Lower lobe of right lung (tissue), 2 donors: ENCODE results near the gene TRIM5. TPM values are rescaled to one million over a fixed set of nuclear protein-coding genes. Genes with fewer than 3 reads are reported as not detected.

ENCODE experiments used
- ATAC-seq, 2 donors: fragments of 200-7000 bp; cut with Tn5 transposase; one replicate each; pipeline ENCODE4 v1.9.1; 2020 to 2022; ENCODE audit warnings: mild to moderate bottlenecking in 2 of 2, moderate library complexity in 2 of 2
- DNase-seq: peaks from one replicate; pipeline ENCODE4 v3.0.0-alpha.2; 2020
- H3K27ac ChIP-seq: fragments of 200-600 bp; one replicate; pipeline ENCODE4 v1.8.0; 2022
- H3K27me3 ChIP-seq: fragments of 200-600 bp; one replicate; pipeline ENCODE4 v1.8.0; 2022; ENCODE audit warnings: low read depth
- H3K36me3 ChIP-seq: fragments of 200-600 bp; one replicate; pipeline ENCODE4 v1.8.0; 2022; ENCODE audit warnings: mild to moderate bottlenecking
- H3K4me1 ChIP-seq: fragments of 200-600 bp; one replicate; pipeline ENCODE4 v1.8.0; 2022
- H3K4me3 ChIP-seq: fragments of 200-600 bp; one replicate; pipeline ENCODE4 v1.8.0; 2022; ENCODE audit warnings: mild to moderate bottlenecking
- H3K9me3 ChIP-seq: fragments of 200-600 bp; one replicate; pipeline ENCODE4 v1.8.0; 2022
- intact Hi-C: fragments of 100-400 bp; cut with DNase I; formaldehyde crosslinking; loops from one replicate; pipeline ENCODE4 v1.11.0; 2022
- total RNA-seq: library from RNA; stranded (reverse); fragmentation: NEBNext Ultra II Directional; extraction: Animal tissue kit (Norgen Biotek cat#: 25700); gene quantifications from one replicate; pipeline ENCODE4 v1.2.1, GENCODE V29; 2021
- TF ChIP-seq, protein P1 (sequence below): fragments of 200-600 bp; IDR thresholded peaks from one replicate; pipeline ENCODE4 v1.8.0; 2022; ENCODE audit warnings: antibody characterized with exemption, mild to moderate bottlenecking
- donor health status: DM: no; HTN: yes; CAD: no; lungs with severe emphysema.

Gene TRIM5
- total RNA-seq, 1 donor from 2014 or later = 37.1 TPM

GRCh38 chr11:5622802-5623201 is 62.1 kb downstream of the TRIM5 start:
- no peak for ATAC-seq
- Histone ChIP-seq H3K4me1 (peaks cover 46% of the 10 kb centered on the region), H3K27me3 (no peaks in the 10 kb centered on the region), H3K27ac (no peak overlapping the region), H3K4me3 (no peak overlapping the region), H3K36me3 (no peaks in the 10 kb centered on the region), H3K9me3 (no peaks in the 10 kb centered on the region)
- TF ChIP-seq, protein P1, sequence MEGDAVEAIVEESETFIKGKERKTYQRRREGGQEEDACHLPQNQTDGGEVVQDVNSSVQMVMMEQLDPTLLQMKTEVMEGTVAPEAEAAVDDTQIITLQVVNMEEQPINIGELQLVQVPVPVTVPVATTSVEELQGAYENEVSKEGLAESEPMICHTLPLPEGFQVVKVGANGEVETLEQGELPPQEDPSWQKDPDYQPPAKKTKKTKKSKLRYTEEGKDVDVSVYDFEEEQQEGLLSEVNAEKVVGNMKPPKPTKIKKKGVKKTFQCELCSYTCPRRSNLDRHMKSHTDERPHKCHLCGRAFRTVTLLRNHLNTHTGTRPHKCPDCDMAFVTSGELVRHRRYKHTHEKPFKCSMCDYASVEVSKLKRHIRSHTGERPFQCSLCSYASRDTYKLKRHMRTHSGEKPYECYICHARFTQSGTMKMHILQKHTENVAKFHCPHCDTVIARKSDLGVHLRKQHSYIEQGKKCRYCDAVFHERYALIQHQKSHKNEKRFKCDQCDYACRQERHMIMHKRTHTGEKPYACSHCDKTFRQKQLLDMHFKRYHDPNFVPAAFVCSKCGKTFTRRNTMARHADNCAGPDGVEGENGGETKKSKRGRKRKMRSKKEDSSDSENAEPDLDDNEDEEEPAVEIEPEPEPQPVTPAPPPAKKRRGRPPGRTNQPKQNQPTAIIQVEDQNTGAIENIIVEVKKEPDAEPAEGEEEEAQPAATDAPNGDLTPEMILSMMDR = no peak
- no peak for DNase-seq
- intact Hi-C loops = no loop called here

DNA sequence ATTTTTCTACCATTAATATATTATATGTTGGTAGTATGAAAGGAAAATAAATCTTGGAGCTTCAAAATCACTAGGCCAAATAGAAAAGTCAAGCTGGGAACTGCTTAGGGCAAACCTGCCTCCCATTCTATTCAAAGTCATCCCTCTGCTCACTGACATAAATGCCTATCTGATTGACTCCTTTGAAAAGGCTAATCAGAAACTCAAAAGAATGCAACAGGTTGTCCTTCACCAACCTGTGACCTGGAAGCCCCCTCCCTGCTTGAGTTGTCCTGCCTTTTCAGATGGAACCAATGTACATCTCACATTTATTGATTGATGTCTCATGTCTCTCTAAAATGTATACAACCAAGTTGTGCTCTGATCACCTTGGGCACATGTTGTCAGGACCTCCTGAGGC is 63.3 kb downstream of the TRIM5 start:
- Histone ChIP-seq H3K9me3 (no peaks in the 10 kb centered on the region), H3K4me1 (peaks cover 46% of the 10 kb centered on the region), H3K27ac (peak overlapping the region; percentile 26), H3K27me3 (no peaks in the 10 kb centered on the region), H3K36me3 (no peaks in the 10 kb centered on the region), H3K4me3 (no peak overlapping the region)
- TF ChIP-seq, protein P1 = no peak
- ATAC-seq = no peak
- DNase-seq = no peak
- intact Hi-C loops = no loop called here

DNA sequence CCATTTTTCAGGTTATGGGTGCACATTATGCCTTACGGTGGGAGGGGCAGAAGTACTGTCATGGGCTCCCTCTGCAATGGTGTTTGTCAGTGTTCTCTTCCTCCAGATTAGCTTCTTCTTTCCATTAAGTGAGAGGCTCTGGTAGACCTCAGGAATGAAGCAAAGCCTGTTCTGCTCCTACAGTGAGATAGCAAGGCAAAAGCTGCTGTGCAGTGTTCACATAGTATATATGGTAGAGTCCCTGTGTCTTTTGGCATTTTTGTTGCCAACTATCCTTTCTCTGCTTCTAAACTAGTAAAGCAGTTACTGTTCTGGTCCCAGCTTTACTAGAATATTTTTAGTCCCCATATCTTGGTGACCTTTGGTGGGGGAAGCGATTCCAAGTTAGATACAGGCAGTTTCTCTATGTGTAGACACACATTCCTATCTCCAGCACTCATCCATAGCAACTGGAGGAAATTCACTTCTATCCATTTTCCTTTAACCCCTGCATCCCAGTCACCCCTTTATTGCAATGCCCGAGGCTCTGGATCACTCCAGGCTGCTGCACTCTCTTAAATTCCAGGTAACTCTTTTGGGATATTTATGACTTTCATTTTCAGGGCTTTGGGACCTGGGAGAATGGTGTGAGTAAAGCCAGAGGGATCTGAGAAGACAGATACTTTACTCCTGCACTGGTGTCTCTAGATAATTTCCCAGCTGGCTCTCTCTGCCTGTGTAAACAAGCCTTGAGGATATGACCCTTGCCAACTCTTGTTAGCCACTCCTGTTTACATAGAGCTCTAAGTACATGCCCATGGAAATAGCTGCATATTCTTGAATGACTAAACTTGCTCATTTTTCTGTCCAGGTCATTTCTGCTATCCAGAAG is 64.0 kb downstream of the TRIM5 start:
- Histone ChIP-seq H3K9me3 (no peaks in the 10 kb centered on the region), H3K27ac (peak overlapping the region; percentile 26), H3K4me3 (no peak overlapping the region), H3K36me3 (no peaks in the 10 kb centered on the region), H3K4me1 (peaks cover 42% of the 10 kb centered on the region), H3K27me3 (no peaks in the 10 kb centered on the region)
- DNase-seq (no peak), ATAC-seq (peak; percentile 74 to 78)
- intact Hi-C loops = no loop called here
- TF ChIP-seq, protein P1 = no peak

- DNase-seq (no peak), ATAC-seq (no peak)
- H3K27ac ChIP-seq = no peak overlapping the region
- H3K36me3 ChIP-seq = no peaks in the 10 kb centered on the region
- intact Hi-C loops = no loop called here
- H3K4me1 ChIP-seq = peaks cover 27% of the 10 kb centered on the region
- H3K4me3 ChIP-seq = no peak overlapping the region
- H3K9me3 ChIP-seq = no peaks in the 10 kb centered on the region
- H3K27me3 ChIP-seq = no peaks in the 10 kb centered on the region
- TF ChIP-seq, protein P1 = no peak
These were observed 66.1 kb downstream of the TRIM5 start for GRCh38 chr11:5618807-5619206.

Other genes starting within 250 kb of the TRIM5 start
- gene OR51I1, start 243.6 kb downstream of the TRIM5 start, total RNA-seq = 0.41 TPM
- gene OR51I2, start 235.8 kb downstream of the TRIM5 start, total RNA-seq = not detected
- gene OR52D1, start 196.4 kb downstream of the TRIM5 start, total RNA-seq = not detected
- 0.50 TPM for gene UBQLN3, start 175.1 kb downstream of the TRIM5 start, total RNA-seq
- gene UBQLNL, start 168.4 kb downstream of the TRIM5 start, total RNA-seq = 1.1 TPM
- gene OR52H1, start 136.5 kb downstream of the TRIM5 start, total RNA-seq = 0.35 TPM
- gene OR52B6, start 104.2 kb downstream of the TRIM5 start, total RNA-seq = not detected
- 3.7 TPM for gene TRIM6, start 88.4 kb downstream of the TRIM5 start, total RNA-seq
- gene TRIM34, start 60.1 kb downstream of the TRIM5 start, total RNA-seq = 13.7 TPM
- gene TRIM22, start 4.7 kb upstream of the TRIM5 start, total RNA-seq = 224 TPM
- gene OR56B1, start 51.4 kb upstream of the TRIM5 start, total RNA-seq = not detected
- gene OR52N4, start 69.2 kb upstream of the TRIM5 start, total RNA-seq = not detected
- not detected for gene OR52N5, start 98.3 kb upstream of the TRIM5 start, total RNA-seq
- gene OR52N1, start 106.2 kb upstream of the TRIM5 start, total RNA-seq = not detected
- not detected for gene OR52N2, start 123.8 kb upstream of the TRIM5 start, total RNA-seq
- not detected for gene OR52E6, start 156.8 kb upstream of the TRIM5 start, total RNA-seq
- gene OR52E8, start 172.6 kb upstream of the TRIM5 start, total RNA-seq = not detected
- not detected for gene OR52E4, start 195.6 kb upstream of the TRIM5 start, total RNA-seq
- gene OR52E5, start 208.1 kb upstream of the TRIM5 start, total RNA-seq = not detected